Central memory CD4-positive, alpha-beta T cell (primary cell): ENCODE results near the gene MTTP.

Experiments used
- DNase-seq: peaks from one replicate; pipeline ENCODE4 v3.0.0; 2022

The MTTP gene

GRCh38 chr4:99593781-99594641, 19.4 kb downstream of the MTTP start:
- no peak for DNase-seq

- DNase-seq, result no peak
Observed at GRCh38 chr4:99594818-99595217, 20.2 kb downstream of the MTTP start.

- no peak for DNase-seq
Observed at GRCh38 chr4:99606716-99607115, 32.1 kb downstream of the MTTP start.

GRCh38 chr4:99608417-99608816, 33.8 kb downstream of the MTTP start:
- no peak for DNase-seq

- DNase-seq, result no peak
Observed at GRCh38 chr4:99610605-99611175, 36.1 kb downstream of the MTTP start.

- DNase-seq, result no peak
Observed at GRCh38 chr4:99612281-99612680, 37.7 kb downstream of the MTTP start.

- DNase-seq, result no peak
Observed at GRCh38 chr4:99612704-99613103, 38.1 kb downstream of the MTTP start.

GRCh38 chr4:99614491-99614890, 39.9 kb downstream of the MTTP start:
- DNase-seq, result no peak

GRCh38 chr4:99615170-99615820, 40.7 kb downstream of the MTTP start:
- no peak for DNase-seq

- no peak for DNase-seq
Observed at GRCh38 chr4:99617374-99617773, 42.8 kb downstream of the MTTP start.

- no peak for DNase-seq
Observed at GRCh38 chr4:99622341-99622740, 47.7 kb downstream of the MTTP start.

GRCh38 chr4:99624141-99624719, 49.6 kb downstream of the MTTP start:
- DNase-seq, result no peak

- DNase-seq, result no peak
Observed at GRCh38 chr4:99625369-99625768, 50.7 kb downstream of the MTTP start.

GRCh38 chr4:99628040-99628439, 53.4 kb downstream of the MTTP start:
- no peak for DNase-seq

GRCh38 chr4:99629962-99630554, 55.4 kb downstream of the MTTP start:
- DNase-seq, result no peak

- DNase-seq, result no peak
Observed at GRCh38 chr4:99630857-99631360, 56.3 kb downstream of the MTTP start.

- DNase-seq, result no peak
Observed at GRCh38 chr4:99633772-99634171, 59.1 kb downstream of the MTTP start.

GRCh38 chr4:99634742-99635360, 60.2 kb downstream of the MTTP start:
- DNase-seq, result no peak

GRCh38 chr4:99635601-99636000, 61.0 kb downstream of the MTTP start:
- DNase-seq, result no peak

GRCh38 chr4:99636422-99636821, 61.8 kb downstream of the MTTP start:
- no peak for DNase-seq

- no peak for DNase-seq
Observed at GRCh38 chr4:99637174-99637573, 62.5 kb downstream of the MTTP start.

- DNase-seq, result no peak
Observed at GRCh38 chr4:99640676-99641075, 66.1 kb downstream of the MTTP start.
